GM21619 (cell line): ENCODE results near the gene PHTF1.
"Not testable (repeated sequence)": the region's sequence is repeated elsewhere in the genome, so short reads cannot be mapped to it uniquely, and the experiment has no call there.

ENCODE experiments used
- ATAC-seq: cut with Tn5 transposase; IDR thresholded peaks from one replicate; pipeline ENCODE4 v1.9.1; 2021; ENCODE audit not compliant: unreplicated experiment

PHTF1 gene

DNA sequence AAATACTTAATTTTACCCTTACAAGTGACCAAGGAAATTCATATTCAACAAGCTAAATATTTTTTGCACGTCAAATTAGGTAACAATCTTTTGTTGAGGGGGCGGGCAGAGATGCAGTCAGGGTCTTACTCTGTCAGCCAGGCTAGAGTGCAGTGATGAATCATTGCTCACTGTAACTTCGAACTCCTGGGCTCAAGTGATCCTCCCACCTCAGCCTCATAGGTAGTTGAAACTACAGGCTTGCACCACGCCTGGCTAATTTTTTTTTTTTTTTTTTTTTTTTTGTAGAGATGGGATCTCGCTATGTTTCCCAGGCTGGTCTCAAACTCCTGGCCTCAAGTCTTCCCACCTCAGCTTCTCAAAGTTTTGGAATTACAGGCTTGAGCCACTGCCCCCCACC is 26.5 kb downstream of the PHTF1 start:
- ATAC-seq: no peak

DNA sequence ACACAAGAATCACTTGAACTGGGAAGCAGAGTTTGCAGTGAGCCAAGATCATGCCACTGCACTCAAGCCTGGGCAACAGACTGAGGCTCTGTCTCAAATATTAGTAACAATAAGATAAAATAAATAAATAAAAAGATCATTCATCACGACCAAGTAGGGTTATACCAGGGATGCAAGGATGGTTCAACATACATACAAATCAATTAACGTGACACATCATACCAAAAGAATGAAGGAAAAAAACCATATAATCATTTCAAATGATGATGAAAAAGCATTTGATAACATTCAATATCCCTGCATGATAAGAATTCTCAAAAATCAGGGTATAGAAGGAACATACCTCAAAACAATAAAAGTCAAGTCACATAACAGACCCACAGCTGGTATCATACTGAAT is 38.3 kb downstream of the PHTF1 start:
- no peak for ATAC-seq

DNA sequence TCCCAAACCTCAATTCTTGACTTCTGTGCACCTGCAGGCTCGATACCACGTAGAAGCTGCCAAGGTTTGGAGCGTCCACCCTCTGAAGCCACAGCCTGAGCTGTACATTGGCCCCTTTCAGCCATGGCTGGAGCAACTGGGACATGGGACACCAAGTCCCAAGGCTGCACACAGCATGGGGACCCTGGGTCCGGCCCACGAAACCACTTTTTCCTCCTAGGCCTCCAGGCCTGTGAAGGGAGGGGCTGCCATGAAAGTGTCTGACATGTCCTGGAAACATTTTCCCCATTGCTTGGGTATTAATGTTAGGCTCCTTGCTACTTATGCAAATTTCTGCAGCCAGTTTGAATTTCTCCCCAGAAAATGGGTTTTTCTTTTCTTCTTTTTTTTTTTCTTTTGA is 40.7 kb downstream of the PHTF1 start:
- not testable (repeated sequence) for ATAC-seq

DNA sequence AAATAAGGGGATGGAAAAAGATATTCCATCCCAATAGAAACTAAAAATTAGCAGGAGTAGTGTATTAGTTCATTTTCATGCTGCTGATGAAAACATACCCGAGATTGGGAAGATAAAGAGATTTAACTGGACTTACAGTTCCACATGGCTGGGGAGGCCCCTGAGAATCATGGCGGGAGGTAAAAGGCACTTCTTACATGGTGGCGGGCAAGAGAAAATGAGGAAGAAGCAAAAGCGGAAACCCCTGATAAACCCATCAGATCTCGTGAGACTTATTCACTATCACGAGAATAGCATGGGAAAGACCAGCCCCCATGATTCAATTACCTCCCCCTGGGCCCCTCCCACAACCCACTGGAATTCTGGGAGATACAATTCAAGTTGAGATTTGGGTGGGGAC is 41.8 kb downstream of the PHTF1 start:
- not testable (repeated sequence) for ATAC-seq

DNA sequence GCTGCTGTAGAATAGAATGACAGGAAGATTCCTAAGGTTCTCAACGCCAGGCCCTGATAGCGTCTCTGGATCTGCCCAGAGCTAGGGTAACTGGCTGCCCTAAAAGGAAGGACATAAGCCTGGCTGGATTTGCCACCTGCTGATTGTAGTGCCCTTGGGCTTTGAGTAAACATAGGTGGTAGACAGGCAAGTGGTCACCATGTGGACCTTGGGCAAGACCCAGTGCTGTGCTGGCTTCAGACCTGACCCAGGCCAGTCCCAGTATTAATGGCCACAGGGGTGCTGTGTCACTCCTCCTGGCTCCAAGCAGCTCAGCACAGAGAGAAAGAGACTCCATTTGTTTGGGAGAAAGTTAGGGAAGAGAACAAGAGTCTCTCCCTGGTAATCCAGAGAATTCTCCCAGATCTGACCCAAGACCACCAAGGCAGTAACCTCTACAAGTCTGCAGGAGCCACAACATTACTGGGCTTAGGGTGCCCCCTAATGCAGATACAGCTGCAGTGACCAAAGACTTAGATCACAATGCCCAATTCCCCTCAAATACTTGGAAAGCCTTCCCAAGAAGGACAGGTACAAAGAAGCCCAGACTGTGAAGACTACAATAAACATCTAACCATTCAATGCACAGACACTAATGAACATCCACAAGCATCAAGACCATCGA is 44.5 kb downstream of the PHTF1 start:
- ATAC-seq: no peak

DNA sequence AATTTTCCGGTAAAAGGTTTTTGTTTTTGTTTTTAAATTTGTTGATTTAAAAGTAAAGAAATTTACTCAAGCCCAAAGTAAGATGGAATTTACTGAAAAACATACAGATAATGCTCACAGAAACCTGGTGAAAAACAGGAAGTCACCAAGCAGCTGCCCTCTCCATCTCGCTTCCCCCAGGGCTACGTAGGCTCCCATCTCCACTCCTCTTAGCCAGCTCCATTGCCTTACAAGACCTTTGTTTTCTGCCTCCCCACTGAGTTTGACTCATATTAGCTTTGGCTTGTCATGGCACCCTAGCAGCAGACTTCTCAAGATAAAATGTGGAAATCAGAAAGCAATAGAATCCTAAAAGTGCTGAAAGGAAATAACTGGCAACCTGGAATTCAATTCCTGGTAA is 57.9 kb downstream of the PHTF1 start:
- no peak for ATAC-seq

DNA sequence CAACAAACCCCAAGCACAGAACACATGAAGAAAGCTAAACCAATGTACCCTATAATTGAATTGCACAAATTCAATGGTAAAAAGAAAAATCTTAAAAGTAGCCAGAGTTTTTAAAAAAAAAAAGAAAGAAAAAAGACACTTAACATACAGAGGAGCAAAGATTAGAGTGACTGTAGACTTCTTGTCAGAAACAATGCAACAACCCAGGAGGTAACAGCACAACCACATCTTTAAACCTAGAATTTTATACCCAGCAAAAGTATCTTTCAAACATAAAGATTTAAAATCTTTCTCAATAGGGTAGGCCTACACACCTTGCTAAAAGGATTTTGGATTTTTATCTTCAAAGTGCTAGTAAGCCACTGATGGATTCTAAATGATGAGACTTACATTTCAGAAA is 64.4 kb downstream of the PHTF1 start:
- ATAC-seq: no peak

DNA sequence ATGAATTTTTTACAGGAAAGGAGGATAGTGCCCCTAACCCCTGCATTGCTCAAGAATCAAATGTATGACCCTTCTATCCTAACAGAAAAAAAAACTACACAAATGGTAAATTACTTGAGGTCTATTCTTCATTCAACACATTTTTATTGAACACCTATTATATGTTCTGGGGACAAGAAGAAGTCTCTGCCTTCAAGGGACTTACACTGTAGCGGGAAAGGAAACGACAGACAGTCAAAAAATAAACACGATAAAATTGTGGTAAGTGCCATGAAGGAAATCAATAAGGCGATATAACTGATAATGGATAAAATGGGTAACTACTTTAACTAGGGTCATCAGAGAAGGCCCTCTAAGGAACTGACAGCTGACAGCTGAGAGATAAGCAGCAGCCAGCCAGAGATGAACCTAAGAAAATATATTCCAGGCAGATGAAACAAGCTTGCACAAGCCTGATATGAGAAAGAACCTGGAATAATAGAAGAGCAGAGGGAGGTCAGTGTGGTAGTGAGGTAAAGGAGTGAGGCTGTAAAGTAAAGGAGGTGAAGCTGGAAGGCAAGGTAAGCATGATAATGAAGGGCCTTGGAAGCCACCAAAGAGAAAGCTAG is 66.4 kb downstream of the PHTF1 start:
- no peak for ATAC-seq

DNA sequence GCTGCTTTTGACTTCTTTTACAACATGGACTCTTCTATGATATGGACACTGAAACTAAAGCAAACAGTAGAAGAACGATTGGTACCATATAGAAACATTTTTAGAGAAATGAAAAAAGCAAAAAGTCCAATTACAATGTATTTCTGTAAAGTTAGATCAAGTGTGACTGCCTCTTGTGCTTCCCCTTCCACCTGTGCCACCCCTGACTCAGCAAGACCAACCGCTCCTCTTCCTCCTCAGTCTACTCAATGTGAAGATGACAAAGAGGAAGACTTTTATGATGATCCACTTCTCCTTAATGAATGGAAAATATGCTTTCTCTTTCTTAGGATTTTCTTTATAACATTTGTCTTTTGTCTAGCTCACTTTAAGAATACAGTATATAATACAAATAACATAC is 66.9 kb downstream of the PHTF1 start:
- no peak for ATAC-seq

DNA sequence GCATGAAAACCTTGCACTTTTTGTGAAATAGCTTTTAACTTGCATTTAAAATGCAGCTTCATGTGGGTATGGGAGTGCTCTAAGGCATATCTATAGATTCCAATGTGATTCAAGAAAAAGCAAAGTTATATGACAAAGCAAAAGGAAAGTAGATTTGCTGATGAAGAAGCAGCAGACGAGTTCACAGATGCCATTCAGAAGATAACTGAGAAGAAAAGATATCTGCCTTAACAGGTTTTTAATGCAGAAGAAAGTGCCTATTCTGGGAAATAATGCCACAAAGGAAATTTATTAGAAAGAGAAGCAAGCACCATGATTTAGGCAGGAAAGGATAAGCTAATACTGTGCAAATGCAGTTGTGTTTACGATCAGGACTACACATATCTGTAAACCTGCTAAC is 68.1 kb downstream of the PHTF1 start:
- no peak for ATAC-seq

DNA sequence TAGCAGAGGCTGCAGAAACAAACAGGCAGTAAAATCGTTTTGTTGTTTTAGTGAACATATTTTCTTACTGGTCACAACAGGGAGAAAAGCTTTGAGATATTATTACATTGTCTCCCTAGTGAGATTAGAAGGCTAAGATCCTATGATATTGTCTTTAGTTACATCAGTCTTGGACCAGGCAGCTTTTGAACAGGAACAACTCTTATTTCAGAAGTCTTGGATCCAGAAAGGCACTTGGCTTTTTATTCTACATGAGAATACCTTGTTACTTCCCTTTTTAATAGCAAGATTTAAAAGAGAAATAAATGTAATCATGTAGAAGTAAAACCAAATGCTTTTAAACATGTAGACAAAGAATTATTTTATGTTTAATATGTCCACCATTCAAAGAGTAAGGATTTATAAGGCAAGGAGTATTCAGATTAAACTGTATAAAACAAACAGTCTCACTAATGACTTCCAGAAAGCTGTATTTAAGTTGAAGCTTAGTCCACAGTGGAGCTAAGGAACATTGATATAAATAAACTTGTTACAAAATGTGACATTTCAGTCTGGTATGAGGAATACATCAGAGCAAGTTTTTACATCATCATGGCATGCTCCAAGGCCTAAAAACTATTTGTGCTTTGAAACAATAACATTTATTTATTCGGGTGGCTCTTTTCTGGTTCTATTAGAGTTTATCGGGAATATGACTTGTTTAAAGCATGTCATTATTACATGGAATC is 72.2 kb downstream of the PHTF1 start:
- ATAC-seq: no peak

DNA sequence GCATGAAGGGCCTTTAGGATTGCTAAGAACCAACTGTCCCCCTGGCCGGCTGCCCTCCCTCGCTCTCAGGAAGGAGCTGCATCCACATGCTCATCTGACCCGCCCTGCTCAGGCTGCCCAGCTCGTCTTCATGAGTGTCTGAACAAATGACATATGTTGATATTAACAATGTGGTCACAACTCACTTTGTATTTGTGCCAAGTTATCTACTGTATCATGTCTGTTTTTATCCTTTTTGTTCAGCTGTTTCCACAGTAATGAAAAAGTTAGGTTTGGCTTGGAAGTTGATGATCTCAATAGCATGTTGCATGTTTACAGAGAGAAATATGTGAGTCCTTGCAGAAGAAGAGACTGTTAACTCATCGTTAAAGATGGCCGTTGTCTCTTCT is 75.1 kb downstream of the PHTF1 start:
- no peak for ATAC-seq

DNA sequence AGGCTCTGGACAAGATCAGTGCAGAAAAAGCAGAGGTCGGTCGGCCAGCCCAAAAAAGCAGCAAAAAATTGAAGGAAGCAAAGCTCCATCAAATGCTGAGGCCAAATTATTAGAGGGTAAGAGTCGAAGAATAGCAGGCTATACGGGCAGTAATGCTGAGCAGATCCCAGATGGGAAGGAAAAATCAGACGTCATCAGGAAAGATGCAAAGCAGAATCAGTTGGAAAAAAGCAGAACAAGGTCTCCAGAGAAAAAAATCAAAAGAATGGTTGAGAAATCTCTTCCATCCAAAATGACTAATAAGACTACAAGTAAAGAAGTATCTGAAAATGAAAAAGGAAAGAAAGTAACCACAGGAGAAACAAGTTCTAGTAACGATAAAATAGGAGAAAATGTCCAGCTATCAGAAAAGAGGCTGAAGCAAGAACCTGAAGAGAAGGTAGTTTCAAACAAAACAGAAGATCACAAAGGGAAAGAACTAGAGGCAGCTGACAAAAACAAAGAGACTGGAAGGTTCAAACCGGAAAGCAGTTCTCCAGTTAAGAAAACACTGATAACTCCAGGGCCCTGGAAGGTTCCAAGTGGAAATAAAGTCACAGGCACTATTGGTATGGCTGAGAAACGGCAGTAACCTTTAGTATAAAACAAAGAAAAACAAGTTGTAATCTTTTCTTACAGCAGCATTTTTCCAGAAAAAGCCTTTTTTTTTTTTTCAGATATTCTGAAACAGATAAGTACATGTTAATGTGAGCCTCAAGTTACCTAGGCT is 75.7 kb downstream of the PHTF1 start:
- ATAC-seq: no peak

DNA sequence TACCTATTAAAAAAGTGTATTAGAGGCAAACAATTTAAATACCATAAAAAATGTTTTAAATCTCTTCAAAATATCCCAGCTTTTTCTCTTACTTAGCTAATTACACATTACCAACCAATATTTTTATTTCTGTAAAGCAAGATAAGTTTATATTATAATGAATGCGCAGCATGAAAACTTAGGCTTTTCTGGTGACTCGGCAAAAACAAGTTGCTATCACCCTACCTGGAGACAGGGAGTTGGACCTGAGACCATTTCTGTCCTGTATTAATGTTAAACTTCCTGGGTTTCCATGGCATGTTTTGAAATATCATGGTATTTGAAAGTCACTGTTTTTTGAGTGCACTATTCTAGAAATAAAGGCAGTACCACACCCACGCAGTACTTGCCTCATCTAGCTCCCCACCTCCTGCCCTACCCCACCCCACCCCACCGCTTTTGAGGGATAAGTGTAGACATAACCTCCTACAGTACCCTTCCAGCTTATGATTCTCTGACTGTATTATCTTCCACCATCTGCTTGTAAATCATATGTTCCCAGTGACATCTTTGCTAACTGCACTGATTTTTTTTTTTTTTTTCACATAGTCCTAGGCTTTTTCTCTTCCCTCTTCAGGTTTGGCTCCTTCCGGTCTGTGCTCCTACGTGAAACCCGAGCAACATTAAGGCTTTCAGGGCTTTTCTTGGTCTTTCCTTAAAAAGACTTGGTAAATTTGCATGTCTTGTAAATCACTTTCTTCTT is 77.5 kb downstream of the PHTF1 start:
- no peak for ATAC-seq

DNA sequence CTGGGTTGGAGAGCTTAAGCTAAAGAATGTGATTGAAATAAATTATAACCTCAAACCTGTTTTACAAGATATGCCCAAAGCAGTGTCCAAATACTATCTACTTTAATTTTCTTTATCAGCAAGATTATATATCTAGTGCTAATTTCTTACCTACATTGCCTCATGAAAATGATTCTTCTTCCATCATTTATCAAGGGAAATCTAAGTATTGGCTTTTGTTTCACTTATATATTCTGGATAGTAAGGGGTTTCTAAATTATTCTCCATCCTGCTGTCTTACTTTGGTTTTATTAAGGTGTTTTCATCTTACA is 81.2 kb downstream of the PHTF1 start:
- ATAC-seq: no peak

DNA sequence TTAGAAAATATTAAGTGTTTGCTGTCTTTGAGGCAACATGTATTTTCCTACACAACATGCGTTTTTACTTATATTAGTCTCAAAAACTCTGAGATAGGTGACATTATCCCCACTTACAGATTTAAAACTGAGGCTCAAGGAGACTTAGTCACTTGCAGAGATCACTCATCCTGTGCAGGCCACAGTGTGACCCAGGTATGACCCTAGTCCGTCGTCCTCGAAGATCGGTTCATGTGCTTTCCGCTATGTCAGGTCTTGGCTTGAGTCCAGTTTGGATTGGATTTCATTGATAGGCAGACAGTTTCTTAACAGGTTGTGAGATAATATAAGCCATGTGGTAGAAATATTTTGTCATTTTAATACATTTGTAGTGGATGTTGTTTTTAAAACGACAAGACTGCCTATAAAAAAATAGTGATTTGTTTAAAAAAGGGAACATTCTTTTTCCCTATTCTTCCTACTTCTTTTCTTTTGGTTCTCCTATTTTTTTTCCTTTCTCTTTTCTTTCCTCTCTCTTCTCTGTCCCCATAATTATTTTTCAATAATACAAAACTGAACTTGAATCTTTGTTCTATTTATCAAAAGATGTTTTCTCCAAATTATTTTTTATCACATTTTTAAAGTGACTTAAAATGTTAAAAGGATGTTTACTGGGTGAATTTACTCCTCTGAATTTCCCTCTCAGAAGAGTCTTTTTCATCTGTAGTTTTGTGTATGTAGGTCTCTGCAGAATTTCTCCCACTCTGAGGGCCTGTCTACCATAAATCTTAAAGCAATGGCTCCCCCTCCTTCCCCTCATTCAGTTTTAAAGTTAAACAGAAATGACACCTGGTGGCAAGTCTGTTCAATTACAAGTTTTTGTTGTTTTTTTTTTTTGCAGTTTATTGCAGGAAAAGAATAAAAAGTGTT is 81.8 kb downstream of the PHTF1 start:
- no peak for ATAC-seq

DNA sequence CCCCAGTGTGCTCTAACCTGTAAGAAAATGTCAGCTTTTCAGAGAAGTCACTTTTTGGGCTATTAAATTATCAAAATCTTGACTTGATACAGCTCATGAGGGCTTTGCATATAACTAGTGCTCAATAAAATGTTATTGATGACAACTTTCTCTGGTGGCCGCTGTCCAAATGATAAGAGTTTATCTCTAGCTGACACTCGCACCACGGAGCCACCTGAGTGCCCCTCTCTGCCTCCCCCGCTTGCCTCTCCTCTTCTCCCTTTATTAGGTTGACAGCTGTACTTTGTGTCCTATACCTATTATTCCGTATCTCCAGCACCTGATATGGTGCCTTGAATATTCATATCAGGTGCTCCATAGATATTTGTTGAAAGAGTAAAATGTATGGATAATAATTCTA is 82.8 kb downstream of the PHTF1 start:
- ATAC-seq: no peak

DNA sequence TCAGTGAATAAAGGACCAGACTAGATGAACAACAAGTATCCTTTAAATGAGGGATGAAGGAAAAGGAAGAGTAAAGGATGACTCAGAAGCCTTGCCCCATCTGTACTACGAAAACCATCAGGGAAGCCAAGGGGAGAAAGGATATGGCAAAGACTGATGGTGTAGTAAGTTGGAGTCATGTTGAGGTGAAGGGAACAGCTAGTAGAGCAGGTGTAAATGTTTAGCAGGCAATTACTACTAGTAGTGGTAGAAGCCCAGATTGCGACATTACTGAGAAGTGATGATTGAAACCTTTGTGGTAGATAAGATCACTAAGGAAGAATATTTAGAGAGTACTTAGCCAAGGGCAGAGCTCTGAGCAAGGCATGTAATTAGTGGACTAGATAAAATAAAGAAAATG is 84.0 kb downstream of the PHTF1 start:
- ATAC-seq: no peak

DNA sequence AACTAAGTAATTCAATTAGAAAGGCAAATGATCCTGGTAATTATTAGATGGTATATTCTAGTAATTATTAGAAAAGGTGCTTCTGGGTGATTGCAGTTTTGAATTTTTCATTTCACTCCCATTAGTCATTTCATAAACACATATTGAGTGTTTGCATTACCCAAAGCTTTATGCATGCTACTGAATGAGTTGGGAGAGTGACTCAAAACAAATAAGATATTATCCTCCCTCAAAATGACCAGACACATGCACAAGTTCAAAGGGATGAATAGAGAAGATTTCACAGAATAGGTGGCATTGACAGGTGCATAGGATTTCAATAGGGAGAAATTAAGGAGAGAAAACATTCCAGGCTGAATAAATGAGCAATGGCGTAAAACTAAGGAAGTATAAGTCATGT is 84.7 kb downstream of the PHTF1 start:
- ATAC-seq: no peak

DNA sequence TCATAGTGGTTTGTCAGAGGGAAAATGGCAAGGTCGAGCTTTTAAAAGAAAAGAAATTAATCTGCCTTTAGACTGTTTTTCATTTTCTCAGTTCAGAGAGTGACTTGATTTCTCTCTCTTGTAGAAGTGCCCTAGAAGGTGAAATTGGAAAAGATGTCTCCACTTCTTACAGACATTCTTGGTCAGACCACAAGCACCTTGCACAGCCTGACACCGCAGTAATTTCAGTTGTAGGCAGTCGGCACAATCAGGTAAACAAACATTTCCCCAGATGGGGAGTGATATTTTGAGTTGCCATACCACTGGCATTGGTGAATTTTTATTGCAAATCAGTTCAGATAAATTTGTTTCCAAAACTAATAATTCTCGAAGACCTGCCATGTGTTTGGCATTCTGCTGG is 86.8 kb downstream of the PHTF1 start:
- ATAC-seq: no peak
